NT2/D1 (cell line): ENCODE measurements around the gene DNAJC11.

Source experiments
- DNase-seq: peaks from one replicate; pipeline ENCODE4 v3.0.0-alpha.2; 2011; ENCODE audit warnings: low read depth, low spot score
- H3K27me3 ChIP-seq: 2 replicates; pipeline ENCODE4 v1.6.0; 2011; ENCODE audit warnings: mild to moderate bottlenecking; ENCODE audit not compliant: insufficient read length, insufficient read depth
- H3K36me3 ChIP-seq: 2 replicates; pipeline ENCODE4 v1.6.1; 2011; ENCODE audit warnings: mild to moderate bottlenecking, low read length, mixed read lengths; ENCODE audit not compliant: insufficient read depth, insufficient read length
- H3K4me1 ChIP-seq: 2 replicates; pipeline ENCODE4 v1.5.1; 2011; ENCODE audit not compliant: insufficient read depth, insufficient read length
- H3K4me3 ChIP-seq: 2 replicates; pipeline ENCODE4 v1.5.1; 2011; ENCODE audit warnings: low read depth; ENCODE audit not compliant: insufficient read length
- H3K9ac ChIP-seq: 2 replicates; pipeline ENCODE4 v1.6.0; 2011; ENCODE audit warnings: low read depth; ENCODE audit not compliant: insufficient read length
- H3K9me3 ChIP-seq: 2 replicates; pipeline ENCODE4 v1.5.1; 2011; ENCODE audit warnings: mild to moderate bottlenecking, low read length; ENCODE audit not compliant: insufficient read depth
- SUZ12 ChIP-seq: IDR thresholded peaks from 2 replicates; pipeline ENCODE4 v1.6.1; 2011; ENCODE audit not compliant: insufficient read length, insufficient read depth; ENCODE audit errors: extremely low read depth
- YY1 ChIP-seq: IDR thresholded peaks from 2 replicates; pipeline ENCODE4 v1.6.1; 2011; ENCODE audit not compliant: insufficient read length, insufficient read depth
- ZNF274 ChIP-seq: IDR thresholded peaks from 2 replicates; pipeline ENCODE4 v1.6.1; 2011; ENCODE audit warnings: mild to moderate bottlenecking, low read depth, low read length

Gene DNAJC11

DNA sequence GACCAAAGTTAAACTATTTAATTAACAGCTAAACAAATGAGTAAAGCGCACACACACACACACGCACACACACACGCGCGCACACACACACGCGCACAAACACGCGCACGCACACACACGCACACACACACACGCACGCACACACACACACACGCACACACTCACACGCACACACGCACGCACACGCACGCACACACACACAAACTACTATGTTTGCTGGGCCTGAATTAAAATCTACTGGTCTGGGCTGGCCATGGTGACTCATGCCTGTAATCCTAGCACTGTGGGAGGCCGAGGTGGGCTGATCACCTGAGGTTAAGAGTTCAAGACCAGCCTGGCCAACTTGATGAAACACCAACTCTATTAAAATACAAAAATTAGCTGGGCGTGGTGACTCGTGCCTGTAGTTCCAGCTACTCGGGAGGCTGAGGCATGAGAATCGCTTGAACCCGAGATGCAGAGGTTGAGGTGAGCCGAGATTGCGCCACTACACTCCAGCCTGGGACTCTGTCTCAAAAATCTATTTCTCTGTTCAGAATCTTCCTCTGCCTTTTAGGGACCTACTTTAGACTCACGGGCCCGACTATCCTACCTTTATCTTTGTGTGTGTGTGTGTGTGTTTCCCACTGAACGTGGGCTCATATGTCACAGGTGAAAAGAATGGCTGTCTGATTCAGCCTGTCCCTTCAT is 37.5 kb upstream of the DNAJC11 start:
- Histone ChIP-seq H3K36me3 (no peaks in the 10 kb centered on the region), H3K9ac (no peak overlapping the region), H3K27me3 (no peaks in the 10 kb centered on the region), H3K4me3 (no peak overlapping the region), H3K9me3 (no peaks in the 10 kb centered on the region), H3K4me1 (peaks cover 5% of the 10 kb centered on the region)
- DNase-seq, result no peak
- no peak for TF ChIP-seq SUZ12
- TF ChIP-seq ZNF274, result no peak
- no peak for TF ChIP-seq YY1

DNA sequence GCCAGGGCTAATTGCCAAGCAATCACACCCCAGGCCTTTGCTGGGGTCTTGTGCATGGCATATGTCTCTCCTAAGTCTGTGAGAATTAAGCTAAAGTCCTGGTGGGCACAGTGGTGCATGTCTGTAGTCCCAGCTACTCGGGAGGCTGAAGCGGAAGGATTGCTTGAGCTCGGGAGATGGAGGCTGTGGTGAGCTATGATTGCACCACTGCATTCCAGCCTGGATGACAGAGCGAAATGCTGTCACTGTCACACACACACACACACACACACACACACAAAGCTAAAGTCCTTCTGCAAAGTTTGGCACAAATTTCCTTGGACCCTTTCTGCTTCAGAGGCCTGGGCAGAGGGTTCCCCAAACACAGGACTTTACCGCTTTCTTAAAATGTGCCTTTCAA is 31.3 kb upstream of the DNAJC11 start:
- H3K9ac ChIP-seq, result no peak overlapping the region
- no peaks in the 10 kb centered on the region for H3K9me3 ChIP-seq
- peaks cover 4% of the 10 kb centered on the region for H3K4me1 ChIP-seq
- H3K27me3 ChIP-seq, result no peaks in the 10 kb centered on the region
- no peaks in the 10 kb centered on the region for H3K36me3 ChIP-seq
- DNase-seq, result no peak
- no peak overlapping the region for H3K4me3 ChIP-seq
- no peak for TF ChIP-seq YY1
- TF ChIP-seq SUZ12, result no peak
- TF ChIP-seq ZNF274, result no peak

DNA sequence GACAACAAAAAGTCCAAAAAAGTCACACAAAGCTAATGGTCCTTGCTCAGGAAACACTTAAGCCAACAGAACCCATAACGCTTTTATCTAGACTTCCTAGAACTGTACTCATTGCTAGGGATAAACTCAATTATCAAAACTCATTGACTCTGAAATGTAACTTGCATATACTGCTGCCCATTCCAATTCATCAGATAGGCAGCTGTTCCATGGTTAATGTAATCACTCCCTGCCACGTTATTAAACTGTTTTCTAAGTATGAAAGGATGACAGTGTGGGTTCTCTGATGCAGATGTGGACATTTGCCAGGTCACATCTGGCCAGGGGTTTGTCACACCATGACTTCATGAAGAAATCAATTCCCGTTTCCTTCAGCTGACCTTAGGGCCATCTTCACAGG is 30.3 kb upstream of the DNAJC11 start:
- H3K27me3 ChIP-seq, result no peaks in the 10 kb centered on the region

DNA sequence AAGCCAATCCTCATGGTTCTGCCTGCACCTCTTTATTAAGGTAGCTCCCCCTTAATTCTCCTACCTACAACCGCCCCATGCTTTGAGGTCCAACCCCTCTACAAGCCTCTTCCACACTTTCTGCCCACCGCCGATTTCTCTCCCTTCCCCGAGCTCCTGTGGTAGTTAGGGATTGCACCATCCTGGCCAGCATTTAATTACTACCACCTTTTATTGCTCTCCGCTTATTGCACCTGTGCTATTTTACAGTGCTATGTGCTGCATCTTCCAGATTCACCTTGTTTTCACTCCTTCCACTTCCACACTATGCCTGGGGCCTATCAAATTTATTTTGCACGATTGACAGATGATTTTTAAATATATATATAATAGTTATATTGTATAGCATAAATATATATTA is 29.3 kb upstream of the DNAJC11 start:
- no peaks in the 10 kb centered on the region for H3K27me3 ChIP-seq
- no peak for TF ChIP-seq ZNF274
- no peak for DNase-seq
- no peak overlapping the region for H3K4me3 ChIP-seq
- no peaks in the 10 kb centered on the region for H3K9me3 ChIP-seq
- H3K9ac ChIP-seq, result no peak overlapping the region
- no peaks in the 10 kb centered on the region for H3K4me1 ChIP-seq
- no peaks in the 10 kb centered on the region for H3K36me3 ChIP-seq

More for the DNA sequence above, 30.3 kb upstream of the DNAJC11 start:
- H3K4me3 ChIP-seq, result no peak overlapping the region
- DNase-seq, result no peak
- H3K4me1 ChIP-seq, result no peaks in the 10 kb centered on the region
- H3K9ac ChIP-seq, result no peak overlapping the region
- TF ChIP-seq SUZ12 (no peak), ZNF274 (no peak), YY1 (no peak)
- no peaks in the 10 kb centered on the region for H3K9me3 ChIP-seq
- no peaks in the 10 kb centered on the region for H3K36me3 ChIP-seq

DNA sequence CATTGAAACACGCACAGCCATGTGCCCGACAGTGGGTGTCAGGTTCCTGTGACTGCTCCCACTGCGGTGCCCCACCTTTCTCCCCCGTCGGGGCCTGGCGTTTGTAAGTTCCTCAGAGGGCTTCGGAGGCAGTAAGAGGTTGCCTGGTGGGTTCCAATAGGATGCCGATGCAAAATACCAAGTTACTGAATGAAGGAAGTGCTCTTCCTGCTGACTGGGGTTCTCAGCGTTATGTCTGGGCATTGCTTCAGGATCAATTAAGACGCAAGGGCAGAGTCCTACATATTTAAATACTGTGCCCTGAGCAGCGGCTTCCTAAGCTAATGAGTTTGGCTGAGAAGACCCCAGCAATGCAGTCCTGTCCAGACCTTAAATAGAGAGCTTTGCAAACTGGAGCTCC is 28.9 kb upstream of the DNAJC11 start:
- no peak overlapping the region for H3K9ac ChIP-seq
- TF ChIP-seq ZNF274 (no peak), YY1 (no peak), SUZ12 (no peak)
- no peaks in the 10 kb centered on the region for H3K27me3 ChIP-seq
- H3K4me1 ChIP-seq, result no peaks in the 10 kb centered on the region
- DNase-seq, result no peak
- H3K9me3 ChIP-seq, result no peaks in the 10 kb centered on the region
- no peak overlapping the region for H3K4me3 ChIP-seq
- no peaks in the 10 kb centered on the region for H3K36me3 ChIP-seq

DNA sequence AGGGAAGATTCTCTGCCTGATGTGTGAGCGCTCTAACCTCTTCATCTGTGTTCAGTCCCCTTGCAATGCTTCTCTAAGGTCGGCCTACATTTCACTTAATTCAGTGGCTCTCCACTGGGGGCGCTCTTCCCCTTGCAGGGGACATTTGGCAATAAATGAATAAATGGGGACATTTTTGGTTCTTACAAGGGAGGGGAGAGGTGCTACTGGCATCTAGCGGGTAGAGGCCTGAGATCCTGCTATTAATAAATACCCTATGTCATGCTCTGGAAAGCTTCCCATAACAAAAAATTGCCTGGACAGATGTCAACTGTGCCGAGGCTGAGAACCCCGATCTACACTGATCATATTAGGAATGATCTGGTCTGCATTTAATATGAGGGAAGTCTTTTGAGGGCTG is 25.9 kb upstream of the DNAJC11 start:
- Histone ChIP-seq H3K27me3 (no peaks in the 10 kb centered on the region), H3K4me1 (no peaks in the 10 kb centered on the region), H3K9me3 (no peaks in the 10 kb centered on the region), H3K4me3 (no peak overlapping the region), H3K36me3 (no peaks in the 10 kb centered on the region), H3K9ac (no peak overlapping the region)
- TF ChIP-seq YY1, result no peak
- no peak for TF ChIP-seq ZNF274
- no peak for TF ChIP-seq SUZ12
- peak; percentile 35 for DNase-seq

DNA sequence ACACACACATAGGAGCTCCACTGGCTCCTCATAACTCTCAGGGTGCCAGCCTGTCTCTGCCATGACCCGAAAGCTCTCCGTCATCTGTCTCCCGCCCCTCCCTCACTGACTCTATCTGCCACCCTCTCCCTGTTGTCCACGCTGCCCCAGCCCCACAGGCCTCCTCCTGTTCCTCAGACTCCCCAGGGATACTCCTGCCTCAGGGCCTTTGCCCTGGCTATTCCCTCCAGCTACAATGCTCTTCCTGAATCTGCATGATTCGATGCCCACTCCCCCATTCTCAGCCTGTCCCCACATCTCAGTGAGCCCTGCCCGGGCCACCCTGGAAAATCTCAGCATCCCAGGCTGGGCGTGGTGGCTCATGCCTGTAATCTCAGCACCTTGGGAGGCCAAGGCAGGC is 24.6 kb upstream of the DNAJC11 start:
- DNase-seq, result no peak
- no peak overlapping the region for H3K9ac ChIP-seq
- no peak overlapping the region for H3K4me3 ChIP-seq
- no peaks in the 10 kb centered on the region for H3K9me3 ChIP-seq
- H3K36me3 ChIP-seq, result no peaks in the 10 kb centered on the region
- H3K27me3 ChIP-seq, result no peaks in the 10 kb centered on the region
- TF ChIP-seq SUZ12, result no peak
- H3K4me1 ChIP-seq, result no peaks in the 10 kb centered on the region
